HT-29 (cell line): ENCODE measurements around the gene RNASE4. TPM values are rescaled to one million over a fixed set of nuclear protein-coding genes. Genes with fewer than 3 reads are reported as not detected.

Source experiments
- DNase-seq: peaks from one replicate; pipeline ENCODE4 v3.0.0-alpha.2; 2015; ENCODE audit warnings: low spot score
- total RNA-seq: library from RNA; depleted of rRNA; stranded (reverse); fragments of >200 nt; shearing (Covaris generic); gene quantifications from 2 replicates; pipeline ENCODE4 v1.2.3, GENCODE V29; 2014

RNASE4 gene
- total RNA-seq, 1 experiment from 2014 or later: 8.7 TPM

DNA sequence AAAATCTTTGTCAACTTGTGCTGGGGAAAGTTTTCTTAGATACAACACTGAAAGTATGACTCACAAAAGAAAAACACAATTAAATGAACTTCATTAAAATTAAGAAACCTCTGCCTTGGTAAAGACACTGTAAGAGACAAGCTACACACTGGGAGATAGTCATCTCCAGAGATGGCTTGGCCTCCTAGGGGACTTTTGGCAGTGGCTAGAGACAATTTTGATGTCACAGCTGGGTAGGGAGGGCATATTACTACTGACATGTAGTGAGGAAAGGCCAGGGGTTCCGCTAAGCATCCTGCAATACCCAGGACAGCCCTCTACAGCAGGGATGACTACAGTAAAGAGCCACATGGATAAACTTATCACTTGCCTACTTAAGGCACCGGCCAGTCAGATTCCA lies 8.7 kb upstream of the RNASE4 start:
- no peak for DNase-seq

DNA sequence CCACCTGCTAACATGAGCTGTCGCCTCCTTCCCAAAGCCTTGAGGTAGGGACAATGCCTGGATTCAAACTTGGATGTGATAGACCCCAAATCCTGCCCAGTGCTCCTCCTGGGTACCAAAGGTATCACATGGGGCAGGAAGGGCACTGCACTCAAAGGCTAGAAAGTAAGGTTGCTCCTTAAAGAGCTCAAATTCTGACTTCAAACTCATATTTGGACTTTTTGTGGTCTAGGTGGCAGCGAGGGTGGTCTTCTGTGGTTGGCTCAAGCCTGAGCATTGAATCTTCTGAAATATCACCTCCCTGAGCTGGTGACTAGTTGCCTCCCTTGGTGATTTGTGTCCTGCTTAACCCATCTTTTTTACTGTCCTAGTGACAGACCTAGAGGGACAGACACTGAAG lies 8.3 kb upstream of the RNASE4 start:
- no peak for DNase-seq

DNA sequence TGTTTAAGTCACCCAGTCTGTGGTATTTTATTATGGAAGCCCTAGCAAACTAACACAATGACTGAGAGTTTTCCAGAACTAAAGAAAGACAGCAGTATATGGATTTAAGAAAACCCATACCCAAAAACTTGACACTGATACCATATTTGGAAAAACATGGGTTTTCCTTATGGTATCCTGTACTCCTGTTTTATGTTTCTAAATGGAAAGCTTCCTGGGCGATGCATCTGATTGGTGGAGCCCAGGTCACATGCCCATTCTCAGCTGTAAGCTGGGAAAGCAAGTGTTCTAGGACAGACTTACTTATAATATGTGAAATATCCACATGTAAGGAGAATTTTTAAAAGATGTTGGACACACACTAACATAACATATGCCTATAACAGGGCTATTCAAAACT lies 4.5 kb upstream of the RNASE4 start:
- DNase-seq: peak; percentile 51

DNA sequence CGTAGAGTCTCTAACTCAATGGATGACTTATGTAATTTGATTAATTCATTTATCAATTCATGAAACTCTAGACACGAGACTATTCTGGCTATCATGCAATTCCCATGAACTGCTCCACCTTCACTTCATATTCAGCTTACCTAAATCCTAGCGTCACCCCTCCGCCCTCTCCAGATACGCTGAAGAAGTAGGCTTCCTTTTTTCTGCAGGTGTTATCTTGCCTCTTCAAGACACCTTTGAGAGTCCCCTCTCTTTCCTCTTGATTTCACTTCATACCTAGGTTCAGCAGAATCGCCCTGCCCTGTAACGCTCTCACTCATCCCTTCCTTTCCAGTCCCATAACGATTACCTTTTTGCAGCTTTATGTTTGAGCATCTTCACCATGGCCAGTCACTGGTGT lies 4.0 kb upstream of the RNASE4 start:
- no peak for DNase-seq

DNA sequence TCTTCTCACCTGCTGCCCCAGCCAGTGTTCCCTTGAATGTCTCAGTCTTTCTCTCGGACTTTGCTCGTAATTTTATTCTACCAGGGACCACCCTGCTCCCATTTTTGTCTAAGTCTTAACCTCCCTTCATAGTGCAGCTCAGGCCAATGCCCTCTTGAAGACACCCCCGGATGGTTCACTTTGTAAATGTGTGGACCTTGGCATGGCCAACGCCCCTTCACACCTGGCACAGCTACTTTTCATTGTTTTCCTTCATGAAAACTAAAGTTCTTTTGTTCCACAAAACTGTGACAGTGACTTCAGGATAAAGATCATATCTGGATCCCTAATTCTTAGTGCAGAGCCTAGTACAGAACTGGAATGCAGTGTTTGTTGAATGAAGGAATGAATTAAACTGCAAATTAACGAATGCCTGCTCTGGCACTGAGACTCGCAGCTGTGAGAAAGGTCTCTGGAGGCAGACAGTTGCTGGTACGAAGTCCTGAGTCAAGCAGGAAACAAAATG lies 3.5 kb upstream of the RNASE4 start:
- no peak for DNase-seq

DNA sequence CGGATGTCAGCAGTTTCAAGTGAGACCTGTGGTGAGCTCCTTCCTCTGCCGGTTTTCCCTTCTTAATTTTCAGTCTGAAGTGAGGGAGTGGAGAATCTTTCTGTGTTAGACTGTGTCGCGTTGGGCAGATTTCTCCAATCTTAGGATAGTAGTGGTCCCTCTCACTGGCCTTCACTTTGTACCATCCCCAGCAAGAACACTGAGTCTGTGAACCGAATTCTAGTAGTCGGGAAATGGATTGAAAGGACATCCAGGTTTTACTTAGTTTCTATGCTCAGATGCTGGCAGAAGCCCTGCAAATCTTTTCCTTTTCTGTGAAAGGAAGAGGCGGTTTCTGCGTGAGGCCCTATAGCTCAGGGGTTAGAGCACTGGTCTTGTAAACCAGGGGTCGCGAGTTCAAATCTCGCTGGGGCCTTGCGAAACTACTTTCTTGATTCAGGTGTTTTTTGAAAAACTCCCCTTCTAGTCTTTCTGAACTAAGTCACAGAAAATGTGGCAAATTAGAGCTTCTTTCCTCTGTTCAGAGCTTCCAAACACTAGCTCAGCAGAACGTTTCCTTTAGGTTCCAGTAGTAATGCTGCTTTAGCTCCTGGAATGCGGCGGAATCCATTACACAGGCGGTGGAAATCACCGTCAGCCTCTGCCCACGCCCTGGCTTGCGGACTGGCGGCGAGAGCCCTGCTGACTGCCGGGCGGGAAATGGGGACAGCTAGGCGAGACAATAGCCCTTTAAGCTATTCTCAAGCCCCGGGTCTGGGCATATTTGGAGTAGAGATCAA lies 2.8 kb upstream of the RNASE4 start:
- DNase-seq: peak; percentile 89

DNA sequence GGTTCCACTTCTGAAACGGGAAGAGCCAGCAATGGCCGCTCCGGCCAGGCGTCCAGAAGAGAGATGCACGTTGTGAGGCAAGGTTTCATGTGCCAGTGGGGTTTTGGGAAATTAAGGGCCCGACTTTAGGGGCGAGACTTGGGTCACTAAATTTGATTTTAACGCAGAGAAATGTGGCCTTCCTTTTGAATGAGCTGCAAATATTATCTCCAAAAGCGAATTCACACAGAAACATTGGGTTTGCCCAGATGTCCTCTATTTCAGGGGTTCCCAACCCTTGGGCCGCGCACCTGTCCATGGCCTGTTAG lies 2.3 kb upstream of the RNASE4 start:
- DNase-seq: no peak

DNA sequence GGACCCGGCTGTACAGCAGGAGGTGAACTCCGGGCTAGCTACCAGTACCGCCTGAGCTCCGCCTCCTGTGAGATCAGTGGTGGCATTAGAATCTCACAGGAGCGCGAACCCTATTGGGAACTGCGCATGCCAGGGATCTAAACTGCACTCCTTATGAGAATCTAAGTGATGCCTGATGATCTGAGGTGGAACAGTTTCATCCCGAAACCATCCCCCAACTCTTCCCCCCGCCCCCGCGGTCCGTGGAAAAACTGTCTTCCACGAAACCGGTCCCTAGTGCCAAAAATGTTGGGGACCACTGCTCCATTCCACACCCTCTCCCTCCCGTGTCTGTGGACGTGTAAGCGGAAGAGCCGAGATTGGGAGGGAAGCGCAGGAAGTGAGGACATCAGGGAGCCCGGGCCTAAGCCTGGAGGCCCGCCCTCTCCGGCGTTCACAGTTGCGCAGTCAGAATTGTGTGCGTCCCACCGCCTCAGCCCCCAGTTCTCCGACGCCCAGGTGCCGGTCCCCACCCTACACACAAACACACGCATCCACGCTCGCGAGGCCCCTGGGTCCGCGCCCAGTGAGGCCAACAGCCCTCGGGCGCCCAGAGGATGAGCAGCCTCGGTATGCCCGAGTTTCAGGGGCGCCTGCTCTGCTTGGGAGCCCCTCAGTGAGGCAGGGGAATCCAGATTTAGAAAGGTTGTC lies 1.8 kb upstream of the RNASE4 start:
- DNase-seq: peak; percentile 85

DNA sequence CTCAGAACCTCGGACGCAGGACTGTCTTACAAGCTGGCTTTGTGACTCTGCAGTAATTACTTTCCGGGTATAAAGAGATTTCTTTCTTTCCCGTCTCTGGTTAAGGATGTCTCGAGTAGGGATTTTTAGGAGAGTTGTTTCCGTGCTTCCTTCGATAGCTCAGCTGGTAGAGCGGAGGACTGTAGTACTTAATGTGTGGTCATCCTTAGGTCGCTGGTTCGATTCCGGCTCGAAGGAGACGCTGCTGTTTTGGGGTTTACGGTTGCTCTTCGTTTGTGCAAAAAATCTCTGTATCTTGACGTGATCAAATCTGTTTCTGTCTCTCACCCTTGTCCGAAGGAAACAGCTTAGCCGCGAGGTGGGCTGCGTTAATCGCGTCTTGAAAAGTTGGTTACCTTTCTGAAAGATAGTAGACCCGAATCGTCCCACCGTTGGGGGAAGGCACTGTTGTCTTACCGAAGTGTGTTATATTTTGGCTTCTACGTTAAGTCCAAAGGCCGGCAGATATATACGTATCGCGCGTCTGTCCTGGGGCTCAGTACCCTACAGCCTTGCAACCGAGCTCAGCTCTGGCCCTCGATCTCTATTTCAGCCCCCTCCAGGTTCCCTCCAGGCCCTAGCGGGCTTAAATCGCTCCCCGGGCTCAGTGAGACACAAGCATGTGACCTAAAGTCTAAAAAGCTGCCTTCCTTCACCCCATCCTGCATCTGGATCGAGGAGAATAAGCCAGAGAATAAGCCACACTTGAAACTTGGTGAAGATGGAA lies 1.1 kb upstream of the RNASE4 start:
- DNase-seq: peak; percentile 88

DNA sequence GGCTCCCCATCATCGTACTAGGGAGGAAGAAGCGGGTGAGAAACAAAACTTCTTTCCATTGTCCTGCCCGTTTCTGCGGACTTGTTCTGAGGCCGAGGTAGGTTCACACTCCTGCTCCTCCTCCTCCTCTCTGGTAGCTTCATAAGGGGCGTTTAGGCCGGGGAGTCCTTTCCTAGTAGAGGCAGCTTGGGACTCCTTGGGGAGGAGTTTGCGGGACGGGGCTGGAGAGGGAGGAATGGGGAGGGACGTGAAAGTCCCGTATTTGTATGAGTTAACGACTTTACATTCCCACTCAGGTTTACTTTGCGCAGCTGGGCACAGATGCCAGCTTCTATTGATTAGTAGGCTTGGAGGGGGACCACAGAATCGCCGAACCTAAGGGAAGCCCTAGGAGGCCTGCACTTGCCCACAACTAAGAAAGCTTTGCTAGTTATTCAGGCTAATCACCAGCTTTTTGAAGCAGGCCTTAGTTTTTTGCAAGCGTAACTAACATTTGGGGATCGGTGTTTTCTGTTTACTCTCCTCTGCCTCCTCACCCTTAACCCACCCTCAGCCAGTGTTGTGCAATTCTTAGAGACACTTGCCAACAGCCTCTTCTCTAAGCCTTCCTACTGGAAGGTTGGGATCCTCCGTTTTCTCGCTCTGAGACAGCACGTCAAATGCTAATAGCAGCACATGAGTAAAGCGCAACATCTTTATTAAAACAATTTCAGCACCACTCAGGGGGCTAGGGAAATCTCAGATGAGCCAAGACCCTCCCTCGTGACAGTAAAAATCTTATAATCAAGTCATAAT lies 499 bp downstream of the RNASE4 start:
- peak; percentile 43 for DNase-seq

DNA sequence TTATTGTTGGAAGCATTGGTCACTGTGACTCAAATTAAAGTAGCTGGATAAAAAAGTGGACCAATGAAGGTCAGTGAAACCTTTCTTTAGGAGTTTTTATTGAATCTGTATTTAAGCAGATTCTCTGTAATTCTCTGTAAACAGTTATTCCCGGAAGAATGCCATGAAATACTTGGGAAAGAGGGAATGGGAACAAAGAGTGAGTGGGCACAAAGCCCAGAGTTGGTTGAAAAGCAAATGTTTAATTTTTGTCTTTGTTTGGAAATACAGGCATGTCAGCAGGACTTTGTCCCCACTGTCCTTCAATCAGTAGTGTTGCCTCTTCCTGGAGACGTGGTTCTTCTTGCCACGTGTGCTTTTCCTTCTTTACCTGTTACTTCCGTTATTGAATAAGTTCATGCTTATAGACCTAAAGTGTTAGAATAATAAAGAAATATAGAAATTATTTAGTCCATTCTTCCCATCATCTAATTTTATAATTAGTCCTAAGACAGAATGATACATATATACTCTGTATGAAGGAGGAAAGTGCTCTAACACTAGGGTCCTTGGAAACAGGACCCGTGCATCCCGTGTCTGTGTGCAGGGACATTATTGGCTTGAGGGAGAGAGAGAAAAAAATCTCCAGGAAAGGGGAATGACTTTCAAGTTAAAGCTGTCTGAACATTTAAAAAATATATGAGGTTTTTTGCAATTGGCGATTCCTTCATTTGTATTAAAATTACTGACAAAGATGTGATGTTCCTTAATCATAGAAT lies 2.2 kb downstream of the RNASE4 start:
- DNase-seq: peak; percentile 12

DNA sequence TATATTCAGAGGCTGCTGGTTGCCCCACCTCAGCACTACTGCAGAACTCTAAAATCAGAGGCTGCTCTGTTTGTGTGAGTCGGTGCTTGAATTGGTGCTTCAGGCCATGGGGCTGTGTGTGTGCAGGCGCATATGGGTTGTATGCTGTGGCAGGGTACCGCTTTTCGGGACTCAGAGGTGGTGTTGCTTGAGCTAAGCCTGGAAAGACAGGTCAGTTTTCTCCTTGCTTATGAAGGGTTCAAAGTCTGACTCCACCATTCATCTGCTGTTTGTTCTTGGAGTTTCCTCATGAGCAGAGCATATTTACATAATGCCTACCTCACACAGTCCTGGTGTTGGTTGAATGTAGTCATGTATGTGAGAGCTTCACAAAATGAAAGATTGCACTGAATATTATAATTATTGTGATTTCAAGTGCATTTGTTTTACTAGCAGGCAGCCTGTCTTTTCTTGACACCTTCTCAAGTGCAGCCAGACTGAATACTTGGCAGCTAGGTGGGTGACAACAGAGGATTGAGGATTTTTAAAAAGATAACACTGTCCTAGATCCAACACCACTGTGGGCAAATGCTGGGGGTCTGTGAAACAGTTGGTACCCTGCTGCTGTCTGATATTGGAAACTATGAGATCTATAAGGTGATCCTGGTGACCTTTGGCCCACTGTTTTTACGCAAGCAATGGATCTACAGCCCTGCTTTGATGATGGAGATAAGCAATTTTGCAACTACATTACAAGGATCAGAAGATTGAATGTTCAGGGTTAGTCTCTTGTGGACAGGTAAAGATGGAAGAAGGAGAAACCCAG lies 3.2 kb downstream of the RNASE4 start:
- peak; percentile 56 for DNase-seq

DNA sequence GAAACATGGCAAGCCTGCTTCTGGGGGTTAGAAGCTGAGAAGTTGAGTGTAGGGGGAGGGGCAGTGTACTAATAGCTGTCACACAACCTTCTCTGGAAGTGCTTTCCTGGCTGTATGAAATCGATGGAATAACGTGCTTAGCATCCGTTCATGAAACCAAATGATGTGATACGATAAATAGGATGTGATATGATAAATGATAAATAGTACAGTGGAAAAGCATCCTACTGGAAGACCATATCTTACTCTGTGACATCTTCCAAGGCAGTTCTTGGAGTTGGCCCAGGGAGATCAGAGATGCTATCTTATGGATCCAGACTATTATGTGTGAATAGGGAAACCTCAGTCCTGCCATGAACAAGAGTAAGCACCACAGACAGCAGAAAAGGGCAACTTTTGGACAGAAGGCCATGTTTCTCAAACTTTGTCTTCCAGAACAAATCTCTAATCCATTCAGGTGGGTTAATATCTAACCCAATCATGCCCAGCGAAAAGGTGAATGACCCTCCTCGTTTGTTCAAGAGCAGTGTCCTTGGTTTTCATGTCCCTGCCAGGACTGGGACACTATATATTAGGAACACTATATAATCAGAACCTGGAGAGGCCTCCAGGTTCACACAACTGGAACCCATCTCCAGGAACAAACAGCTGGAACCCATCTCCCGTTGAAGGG lies 3.9 kb downstream of the RNASE4 start, which contains the start of gene ANG:
TSS of gene ANG (plus strand) at position 598 of the 673 bp plus-strand sequence. CDS start 4,801 bp downstream, outside the sequence.
- DNase-seq: peak; percentile 1

DNA sequence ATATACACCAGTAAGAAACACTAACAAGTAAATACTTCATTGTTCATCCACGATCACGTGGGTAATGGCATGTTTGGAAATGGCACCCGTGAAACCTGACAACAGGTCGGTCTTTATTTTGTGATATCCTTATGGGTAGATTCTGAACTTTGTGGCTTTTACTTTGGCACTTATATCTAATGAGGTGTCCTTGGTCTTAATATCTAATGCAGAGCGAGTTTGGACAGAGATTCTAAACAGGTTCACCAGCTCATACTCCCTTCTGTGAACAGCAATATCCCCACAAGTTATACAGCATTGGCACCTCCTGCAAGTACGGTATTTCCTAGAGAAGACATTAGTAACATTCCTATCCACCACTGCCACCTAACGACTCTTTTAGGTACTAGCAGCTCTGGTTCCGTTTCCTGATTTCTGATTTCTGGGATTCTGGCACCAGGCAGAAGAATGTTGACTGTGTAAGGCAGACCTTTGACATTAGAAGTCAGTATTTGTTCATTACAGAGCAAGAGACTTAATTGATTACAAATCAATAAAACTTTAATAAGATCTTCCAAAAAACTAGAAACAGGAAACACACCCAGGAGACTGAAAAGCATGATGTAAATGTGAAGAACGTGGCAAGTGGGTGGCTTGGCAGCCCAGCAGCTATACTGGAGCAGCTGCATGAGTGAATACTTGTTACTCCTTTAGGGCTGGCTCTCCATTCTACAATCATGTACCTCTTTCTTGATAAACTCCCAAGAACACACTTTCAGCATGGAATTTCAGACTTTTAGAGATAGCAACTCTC lies 6.7 kb downstream of the RNASE4 start:
- DNase-seq: peak; percentile 77

DNA sequence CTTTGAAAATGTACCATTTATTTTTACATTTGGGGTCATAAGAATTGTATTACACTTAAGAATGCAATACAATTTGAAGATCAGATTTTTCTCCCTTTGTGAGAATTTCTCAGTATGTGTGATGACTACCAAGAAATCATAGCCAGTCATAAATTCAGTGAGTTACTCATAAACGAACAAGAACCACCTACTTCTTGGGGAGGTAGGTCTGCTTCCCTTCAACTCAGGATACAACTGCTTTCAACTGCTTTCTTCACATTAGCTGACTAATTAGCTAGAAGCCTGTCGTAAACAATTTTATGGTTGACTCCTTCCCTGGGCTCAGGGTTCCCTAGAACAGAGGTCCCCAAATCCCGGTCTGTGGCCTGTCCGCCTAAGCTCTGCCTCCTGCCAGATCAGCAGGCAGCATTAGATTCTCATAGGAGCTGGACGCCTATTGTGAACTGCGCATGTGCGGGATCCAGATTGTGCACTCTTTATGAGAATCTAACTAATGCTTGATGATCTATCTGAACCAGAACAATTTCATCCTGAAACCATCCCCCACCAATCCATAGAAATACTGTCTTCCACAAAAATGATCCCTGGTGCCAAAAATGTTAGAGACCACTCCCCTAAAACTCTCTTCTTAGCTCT lies 7.9 kb downstream of the RNASE4 start:
- no peak for DNase-seq

DNA sequence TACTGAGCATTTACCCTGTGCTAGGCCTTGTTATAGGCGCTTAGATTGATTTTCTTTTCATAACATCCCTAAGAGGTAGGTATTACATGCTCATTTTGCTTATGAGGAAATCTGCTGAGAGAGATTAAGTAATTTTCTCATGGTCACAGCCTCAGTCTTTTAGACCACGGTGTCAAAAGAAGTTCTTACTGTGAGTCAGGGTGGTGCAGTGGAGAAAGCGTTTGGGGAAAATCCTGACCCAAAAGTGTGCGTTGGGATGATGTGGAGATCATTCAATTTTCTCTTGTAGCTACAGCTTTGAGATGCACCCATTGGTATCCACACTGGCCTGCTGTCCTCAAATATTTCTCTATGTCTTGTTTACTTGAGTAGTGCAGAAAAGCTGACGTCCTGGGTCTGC lies 12.4 kb downstream of the RNASE4 start:
- DNase-seq: no peak

DNA sequence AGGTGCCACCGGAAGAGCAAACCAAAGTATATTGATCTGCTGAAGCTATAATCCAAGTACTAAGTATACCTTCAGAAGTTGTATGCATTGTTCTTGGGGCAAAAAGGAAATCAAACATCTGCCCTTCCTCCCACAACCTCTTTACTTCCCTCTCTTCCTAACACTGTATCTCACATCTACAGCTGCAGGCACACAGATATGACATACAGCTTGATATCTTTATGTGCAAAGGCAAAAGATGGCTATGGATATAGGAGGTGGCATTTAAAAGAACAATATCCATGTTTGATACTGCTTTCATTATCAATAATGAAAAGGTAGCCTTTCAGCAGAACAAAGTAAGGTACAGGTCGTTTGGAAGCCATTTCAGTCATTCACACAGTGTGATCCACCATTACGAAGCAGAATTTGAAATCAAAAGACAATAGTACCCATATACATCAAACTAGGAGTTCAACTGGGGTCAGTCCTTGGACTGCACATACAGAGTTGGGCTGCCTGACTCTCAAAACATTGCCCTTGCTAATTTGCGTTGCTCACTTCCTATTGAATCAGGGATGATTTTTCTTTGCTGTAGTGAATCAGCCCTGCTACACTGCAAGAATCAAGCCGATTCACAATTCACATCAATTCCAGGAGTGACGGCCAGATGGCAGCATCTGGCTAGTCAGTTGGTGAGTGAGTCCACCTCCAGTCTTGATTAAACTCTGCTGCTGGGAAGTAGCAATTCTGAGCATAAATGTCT lies 13.1 kb downstream of the RNASE4 start:
- peak; percentile 87 for DNase-seq
